Vagina (tissue), 2 donors: ENCODE data around the gene PACSIN1.

ENCODE experiments used
- POLR2A ChIP-seq, 2 donors: fragments of 450-650 bp; IDR thresholded peaks; one replicate each; pipeline ENCODE4 v1.6.1; 2017; ENCODE audit warnings: antibody characterized with exemption in 2 of 2, mild to moderate bottlenecking in 2 of 2, moderate library complexity in 2 of 2
- TF ChIP-seq, protein P1 (sequence below), 3 experiments: fragments of 450-650 bp in 2 of 3; fragments of 200-600 bp in 1 of 3; sonication (generic) in 1 of 3; IDR thresholded peaks; one replicate each; pipeline ENCODE4 v1.5.1; 2017 to 2019; ENCODE audit warnings: antibody characterized with exemption in 3 of 3, mild to moderate bottlenecking in 2 of 3, moderate library complexity in 2 of 3

DNA sequence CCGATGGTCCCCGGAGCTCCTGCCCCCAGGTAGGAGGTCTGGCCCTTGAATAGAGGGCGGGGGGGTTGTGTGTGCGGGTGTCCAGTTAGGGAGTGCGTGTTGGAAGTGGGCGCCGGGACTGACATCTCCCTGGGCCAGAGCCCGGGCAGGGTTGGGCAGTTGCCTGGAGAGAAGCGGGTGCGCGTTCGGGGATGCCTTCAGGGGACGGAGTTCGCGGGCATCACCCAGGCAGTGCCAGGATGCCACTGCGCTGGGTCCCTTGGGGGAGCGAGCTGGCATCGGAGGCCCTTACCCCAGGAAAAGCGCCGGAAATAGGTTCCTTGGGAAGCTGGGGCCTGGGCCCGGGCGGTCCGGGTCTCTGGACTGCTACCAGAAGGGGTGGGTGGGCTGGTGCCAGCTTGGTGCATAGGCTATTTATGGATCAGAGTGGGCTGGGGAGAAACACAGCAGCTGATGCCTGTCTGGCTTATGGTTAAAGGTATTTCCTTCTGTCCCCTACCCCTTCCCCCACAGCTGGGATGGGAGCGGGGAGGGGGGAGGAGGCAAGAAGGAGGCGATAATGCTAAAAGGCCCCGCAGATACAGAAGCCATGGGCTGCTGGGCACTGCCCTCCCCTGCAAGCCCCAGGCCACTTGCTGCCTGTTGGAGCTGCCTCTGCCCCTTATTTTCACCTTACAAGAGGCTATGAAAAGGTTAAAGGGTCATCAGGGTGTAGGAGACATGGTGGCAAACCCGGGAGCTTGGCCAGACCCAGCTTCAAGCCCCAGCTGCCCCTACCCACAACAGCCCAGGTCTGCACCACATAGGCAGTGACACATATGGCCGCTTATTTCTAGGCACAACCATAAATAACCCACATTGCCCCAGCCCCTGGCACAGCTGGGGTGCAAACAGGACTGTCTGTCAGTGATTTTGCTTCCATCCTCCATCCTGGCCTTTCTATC, 638 bp downstream of the PACSIN1 start:
- TF ChIP-seq, protein P1, sequence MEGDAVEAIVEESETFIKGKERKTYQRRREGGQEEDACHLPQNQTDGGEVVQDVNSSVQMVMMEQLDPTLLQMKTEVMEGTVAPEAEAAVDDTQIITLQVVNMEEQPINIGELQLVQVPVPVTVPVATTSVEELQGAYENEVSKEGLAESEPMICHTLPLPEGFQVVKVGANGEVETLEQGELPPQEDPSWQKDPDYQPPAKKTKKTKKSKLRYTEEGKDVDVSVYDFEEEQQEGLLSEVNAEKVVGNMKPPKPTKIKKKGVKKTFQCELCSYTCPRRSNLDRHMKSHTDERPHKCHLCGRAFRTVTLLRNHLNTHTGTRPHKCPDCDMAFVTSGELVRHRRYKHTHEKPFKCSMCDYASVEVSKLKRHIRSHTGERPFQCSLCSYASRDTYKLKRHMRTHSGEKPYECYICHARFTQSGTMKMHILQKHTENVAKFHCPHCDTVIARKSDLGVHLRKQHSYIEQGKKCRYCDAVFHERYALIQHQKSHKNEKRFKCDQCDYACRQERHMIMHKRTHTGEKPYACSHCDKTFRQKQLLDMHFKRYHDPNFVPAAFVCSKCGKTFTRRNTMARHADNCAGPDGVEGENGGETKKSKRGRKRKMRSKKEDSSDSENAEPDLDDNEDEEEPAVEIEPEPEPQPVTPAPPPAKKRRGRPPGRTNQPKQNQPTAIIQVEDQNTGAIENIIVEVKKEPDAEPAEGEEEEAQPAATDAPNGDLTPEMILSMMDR (IDR thresholded peaks at IDR 0.05) = no peak
- no peak for TF ChIP-seq POLR2A (IDR thresholded peaks at IDR 0.05)
